CD4-positive, alpha-beta T cell treated with Interleukin-15 for 1 hour (primary cell): ENCODE results near the gene TESMIN.

ENCODE experiments used
- DNase-seq: peaks from one replicate; pipeline ENCODE4 v3.0.0-alpha.2; 2020

The TESMIN gene

DNA sequence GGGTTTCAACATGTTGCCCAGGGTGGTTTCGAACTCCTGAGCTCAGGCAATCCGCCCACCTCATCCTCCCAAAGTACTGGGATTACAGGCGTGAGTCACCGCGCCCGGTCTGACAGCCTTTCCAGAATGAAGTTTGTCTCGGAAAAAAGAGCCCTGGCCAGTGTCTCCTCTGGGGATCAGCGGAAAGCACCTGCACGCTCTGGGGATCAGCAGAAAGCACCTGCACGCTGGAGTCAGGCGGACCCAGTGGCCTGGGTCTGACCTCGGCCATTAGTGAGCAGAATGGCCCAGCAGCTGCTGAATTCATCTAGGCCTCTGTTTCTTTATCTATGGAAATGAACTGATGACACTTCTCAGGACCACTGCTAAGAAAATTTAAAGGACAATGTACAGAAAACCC, 10.5 kb upstream of the TESMIN start:
- DNase-seq, result no peak

DNA sequence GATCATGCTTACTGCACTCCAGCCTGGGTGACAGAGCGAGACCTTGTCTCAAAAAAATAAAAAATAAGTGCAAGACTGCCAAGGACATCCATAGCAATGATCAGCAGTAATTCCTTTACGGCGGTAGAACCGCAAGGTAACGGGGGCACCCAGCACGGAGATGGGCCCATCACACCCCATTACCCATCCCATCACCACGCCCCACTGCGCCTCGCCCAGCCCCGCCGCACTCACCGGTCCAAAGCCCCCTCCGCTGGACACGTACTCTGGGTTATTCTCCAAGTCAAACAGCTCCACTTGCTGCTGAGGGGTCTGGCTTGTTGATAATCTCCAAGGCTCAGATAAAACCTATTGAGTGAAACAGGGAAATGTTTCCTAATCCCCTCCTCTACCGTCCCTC, 8.7 kb upstream of the TESMIN start:
- no peak for DNase-seq

DNA sequence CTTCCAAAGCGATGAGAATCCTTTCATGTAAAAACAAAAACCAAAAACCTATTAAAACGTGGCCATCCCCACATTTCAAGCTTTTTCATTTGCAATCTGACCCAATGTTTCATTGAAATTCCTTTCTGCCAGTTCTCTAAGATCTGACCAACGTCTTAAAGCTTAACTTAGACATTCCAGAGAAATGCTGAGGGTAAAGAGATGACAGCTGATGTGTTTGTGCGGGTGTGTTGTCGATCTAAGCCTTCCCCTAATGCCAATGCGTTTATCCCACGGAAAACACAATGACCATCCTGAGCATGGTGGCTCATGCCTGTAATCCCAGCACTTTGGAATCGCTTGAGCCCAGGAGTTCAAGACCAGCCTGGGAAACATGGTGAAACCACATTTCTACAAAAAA, 6.4 kb upstream of the TESMIN start:
- DNase-seq, result no peak

DNA sequence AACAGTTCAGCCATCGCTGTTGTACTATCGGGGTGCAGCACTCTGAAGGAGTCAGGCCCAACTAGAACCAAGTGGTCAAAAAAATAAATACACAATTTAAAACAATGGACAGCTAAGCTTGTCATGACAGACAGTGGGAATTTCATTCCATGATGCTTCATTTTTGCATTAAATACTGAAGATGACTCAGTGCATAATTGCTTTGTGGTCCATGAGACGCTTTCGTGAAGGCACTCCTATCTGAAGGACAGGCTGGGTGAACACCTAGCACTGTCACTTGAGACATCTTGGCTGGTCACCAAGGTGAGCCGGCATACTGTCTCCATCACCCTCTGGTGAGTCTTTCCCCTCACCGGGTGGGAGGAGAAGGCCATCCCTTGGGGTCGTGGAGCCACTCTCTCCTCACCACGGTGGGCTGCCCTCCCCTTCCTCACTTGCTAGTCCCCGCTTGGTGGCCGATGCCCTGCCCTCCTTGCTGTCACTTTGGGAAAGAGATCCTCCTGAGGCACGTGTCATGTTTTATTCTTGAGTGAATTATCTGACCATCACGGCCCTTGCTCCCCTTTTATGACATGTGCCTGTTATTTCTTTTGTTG, 4.9 kb upstream of the TESMIN start:
- no peak for DNase-seq

DNA sequence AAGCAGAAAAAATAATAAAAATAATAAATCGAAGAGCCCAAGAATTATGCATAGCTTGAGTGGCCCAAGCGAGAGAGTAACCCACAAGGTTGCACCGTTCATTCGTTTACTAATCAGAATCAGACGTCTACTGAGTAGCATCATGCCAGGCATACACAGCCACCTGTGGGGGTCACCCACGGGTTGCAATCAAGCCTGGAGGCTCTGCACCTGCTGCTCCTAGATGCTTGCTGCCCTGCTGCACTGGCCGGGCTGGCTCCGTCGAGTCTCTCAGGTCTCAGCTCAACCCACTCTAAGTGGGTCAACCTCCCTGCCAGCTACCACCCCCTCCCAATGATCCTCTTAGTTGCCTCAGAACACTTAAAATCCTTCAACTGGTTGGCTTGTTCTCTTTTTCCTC, 2.0 kb upstream of the TESMIN start:
- no peak for DNase-seq

DNA sequence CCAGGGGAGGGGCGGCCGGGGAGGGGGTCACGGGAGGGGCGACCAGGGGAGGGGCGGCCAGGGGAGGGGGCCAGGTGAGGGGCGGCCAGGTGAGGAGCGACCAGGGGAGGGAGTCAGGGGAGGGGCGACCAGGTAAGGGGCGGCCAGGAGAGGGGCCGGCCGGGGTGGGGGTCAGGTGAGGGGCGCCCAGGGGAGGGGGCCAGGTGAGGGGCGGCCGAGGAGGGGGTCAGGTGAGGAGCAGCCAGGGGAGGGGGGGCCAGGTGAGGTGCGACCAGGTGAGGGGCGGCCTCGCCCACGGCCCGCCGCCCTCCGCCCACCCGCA, 355 bp downstream of the TESMIN start:
- no peak for DNase-seq

DNA sequence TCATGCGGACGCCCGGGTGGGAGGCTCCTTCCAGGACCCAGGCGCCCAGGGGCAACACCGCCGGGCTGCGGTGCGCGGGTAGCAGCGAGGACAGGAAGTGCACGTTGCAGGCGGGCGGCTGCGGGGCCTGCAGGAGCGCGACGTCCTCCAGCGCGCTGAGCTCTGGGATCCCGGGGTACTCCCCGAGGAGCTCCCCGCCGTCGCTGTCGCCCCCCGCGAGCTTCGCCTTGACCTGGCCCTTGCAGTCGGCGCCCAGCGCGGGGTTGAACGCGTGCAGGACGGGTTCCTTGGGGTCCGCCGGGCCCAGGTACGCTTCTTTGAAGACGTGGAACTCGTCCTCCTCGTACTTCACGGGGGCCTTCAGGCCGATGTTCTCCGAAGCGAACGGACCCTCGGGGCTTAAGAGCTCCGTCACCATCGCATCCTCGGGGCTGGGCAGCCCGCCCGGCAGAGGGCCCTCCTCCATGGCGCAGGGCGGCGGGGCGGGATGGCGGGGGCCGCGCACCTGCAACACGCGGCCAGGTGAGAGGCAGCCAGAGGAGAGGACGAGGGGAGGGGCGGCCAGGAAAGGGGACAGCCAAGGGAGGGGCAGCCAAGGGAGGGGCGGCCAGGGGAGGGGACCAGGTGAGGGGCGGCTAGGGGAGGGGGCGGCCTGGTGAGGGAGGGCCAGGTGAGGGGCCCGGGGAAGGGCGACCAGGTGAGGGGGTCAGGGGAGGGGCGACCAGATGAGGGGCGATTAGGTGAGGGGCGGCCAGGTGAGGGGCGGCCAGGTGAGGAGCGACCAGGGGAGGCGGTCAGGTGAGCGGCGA, 921 bp downstream of the TESMIN start:
- DNase-seq, result no peak

DNA sequence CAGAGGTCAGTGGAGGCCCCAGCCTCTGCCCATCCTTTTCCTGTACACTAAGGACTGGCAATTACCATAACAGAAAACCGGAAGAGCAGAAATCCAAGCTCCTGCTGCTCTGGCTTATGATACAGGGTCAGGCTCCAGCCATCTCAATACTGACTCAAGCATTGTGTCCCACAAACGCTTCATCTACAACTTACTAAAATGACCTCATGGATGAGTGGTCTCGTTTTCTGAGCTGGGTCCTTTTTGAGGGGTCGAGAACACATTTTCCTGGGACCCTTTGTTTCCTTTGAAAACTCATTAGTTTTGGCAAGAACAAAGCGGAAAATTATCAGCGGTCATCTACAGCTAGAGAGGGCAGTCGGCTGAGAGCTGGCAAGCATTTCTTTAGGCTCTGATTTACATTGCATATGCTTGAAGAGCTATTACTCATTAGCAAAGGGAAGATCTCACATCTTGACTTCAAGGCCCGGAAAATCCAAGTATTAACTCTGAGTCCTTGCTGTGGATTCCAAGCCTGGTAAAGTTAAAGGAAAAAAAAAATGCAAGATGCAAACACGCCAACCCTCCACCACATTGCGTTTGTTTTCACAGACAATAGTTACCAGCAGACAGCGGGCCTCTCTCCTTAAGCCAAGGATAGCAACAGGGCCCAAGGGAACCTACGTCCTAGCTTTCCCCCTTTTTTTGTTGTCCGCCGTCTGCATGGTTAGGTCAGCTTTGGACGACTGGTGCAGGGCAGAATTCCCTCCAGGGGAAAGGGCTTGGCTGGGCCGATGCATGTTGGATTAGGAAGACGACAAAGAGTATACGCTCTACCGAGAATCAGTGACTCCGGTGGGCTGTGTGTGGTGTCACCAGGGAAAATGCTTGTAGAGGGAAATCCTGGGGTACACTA, 1.8 kb downstream of the TESMIN start:
- DNase-seq, result no peak

DNA sequence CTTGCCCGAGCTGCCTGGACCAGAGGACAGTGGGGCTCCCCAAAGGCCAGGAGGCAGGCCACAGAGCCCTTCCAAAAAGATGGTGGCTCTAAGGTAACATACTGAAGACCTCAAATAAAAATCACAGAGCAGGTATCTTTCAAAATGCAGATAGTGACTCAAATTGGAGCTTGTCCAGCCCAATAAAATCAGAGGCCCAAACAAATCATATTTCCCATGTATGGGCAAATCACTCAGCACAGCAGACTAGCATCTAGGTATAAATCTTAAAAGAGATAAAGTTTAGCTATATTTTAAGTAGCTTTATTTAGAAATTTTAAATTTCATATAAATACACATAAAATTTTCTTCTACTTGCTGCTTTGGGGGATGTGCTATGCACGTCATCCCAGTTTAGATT, 3.3 kb downstream of the TESMIN start:
- DNase-seq, result no peak

DNA sequence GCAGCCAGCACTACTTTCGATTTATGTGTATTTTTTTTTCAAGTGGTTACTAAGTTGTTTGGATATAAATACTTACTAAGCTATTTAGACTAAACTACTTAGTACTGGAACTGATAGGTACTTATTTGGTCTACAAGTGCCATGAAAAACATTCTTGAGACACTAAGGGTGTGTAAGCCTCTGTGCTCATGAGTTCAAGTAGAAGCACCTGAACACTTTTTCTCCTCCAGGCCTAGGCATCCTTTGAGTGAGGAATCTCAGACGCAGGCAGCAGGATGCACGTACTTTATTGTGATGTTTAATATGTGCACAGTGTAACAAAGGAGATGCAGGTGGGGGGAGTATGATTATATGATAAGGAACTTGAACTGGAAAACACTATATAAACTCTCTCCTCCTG, 7.8 kb downstream of the TESMIN start:
- DNase-seq, result no peak

DNA sequence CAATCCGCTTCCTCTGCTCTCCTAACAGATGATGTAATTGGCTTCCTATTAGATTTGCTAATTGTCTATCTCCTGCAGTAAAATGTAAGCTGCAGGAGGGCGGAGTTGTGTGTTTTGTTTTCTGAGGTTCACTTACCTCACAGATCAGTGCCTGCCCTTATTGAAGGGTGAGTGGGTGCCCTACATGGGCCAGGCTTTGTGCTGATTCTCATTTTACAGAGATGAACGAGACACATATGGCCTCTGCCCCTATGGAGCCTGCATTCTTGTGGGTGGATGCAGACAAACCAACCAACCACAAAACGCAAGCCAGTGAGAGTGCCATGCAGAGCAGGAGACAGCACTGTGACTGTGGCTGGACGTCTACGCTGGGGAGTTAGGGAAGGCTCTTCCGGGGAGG, 9.9 kb downstream of the TESMIN start:
- DNase-seq, result no peak

DNA sequence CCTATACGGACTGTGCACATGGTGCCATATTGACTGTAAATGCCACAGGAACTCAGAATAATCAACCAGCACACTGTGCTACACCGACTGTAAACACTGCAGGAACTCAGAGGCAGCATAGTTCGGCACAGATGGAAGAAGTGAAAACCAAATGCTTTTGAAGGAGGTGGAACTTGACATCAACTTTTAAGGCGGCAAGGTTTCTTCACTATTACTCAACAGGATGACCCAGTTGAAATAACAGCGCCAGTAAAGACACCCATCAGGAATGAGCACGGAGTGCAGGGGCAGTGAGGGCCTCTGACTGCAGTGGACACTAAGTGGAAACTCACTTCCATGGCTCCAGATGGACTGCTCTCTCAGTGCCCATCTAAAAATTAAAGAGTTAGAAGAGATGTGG, 15.7 kb downstream of the TESMIN start:
- DNase-seq, result no peak

DNA sequence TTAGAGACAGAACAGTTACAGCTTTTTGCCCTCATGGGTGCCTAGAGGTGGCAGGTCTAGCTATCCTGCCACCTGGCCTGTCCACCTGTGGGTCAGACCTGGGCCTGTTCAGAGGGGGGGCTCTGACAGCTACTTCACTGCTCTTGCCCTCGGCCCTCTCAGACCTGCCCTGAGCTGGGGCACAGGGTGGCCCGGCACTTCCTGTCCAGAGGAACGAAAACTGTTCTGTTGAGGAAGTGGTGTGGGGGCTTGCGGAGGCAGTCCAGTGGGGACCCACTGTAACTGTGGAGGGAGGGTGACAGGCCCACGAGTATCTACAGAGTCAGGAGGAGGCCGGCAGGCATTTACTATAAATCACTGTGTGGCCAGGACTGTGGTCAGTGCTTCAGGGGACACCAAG, 16.2 kb downstream of the TESMIN start:
- no peak for DNase-seq

DNA sequence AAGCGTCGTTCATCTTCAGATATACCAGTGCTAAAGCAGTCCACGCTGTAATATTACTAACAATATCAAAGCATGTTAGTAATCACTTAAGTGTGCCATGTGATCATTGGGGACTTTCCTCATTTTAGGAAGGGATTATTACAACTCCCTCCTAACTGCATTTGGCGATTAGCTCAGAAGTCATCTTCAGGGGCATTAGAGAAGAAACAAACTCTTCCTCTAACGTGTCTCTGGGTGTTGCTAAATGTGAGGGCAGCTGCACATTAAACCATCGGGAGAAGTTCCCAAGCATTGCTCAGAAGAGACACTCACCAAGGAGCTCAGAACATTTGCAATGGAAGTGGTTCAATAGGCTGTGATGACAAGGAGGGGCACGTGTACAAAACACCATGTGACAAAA, 17.2 kb downstream of the TESMIN start:
- no peak for DNase-seq

DNA sequence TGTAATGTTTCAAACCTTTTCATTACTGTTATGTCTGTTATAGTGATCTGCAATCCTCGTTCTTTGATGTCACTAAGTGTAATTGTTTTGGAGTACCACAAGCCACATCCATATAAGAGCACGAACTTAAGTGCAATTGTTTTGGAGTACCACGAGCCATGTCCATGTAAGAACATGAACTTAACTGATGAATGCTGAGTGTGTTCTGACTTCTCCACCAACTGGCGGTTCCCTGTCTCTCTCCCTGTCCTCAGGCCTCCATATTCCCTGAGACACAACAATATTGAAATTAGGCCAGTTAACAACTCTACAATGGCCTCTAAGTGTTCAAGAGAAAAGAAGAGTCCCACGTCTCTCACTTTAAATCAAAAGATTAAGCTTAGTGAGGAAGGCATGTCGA, 23.5 kb downstream of the TESMIN start:
- no peak for DNase-seq

DNA sequence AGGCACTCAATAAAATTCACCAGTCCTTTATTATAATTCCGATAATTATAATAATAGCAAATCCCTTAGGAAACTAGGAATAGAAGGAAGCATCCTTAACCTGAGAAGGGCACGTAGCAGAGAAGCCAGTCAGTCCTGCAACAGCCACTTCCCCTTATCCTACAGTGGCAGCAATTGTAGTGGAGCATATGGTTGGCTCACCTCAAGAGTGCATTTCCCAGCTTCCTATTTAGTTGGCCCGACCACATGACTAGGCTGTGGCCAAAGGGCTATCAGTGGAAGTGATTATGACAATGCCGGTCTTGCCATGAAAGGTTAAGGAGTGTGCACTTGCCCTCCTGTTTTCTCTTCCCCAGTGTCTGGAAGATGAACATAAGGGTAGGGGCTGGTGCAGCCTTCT, 27.0 kb downstream of the TESMIN start:
- DNase-seq, result no peak

DNA sequence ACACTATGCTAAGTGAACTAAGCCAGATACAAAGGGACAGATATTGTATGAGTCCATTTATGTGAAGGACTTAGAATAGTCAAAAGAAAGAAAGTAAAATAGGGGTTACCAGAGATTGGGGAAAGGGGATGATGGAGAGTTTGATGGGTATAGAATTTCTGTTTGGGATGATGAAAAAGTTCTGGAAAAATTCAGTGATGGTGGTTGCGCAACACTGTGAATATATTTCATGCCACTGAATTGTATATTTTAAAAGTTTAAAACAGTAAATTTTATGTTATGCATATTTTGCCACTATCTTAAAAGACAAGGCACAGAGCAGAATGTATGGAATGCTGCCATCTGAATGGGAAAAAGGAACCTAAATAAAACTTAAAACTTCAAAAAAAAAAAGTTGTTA, 29.2 kb downstream of the TESMIN start:
- no peak for DNase-seq

DNA sequence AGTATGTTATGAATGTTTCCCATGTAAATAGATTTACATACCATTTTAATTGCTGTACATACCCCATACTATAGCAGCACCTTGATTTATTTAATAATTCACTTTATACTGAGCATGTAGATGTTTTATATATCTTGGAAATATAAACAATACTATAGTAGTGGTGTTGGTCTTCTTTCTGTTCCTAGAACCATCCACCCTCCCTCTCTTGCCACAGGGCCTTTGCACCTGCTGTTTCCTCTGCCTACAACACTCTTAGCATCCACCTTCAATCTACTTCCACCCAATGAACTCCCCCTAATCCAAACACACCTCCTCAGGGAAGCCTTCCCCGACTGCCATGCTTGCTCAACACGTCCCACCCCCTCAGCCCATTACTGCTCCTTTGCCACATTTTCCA, 30.2 kb downstream of the TESMIN start:
- DNase-seq, result no peak

DNA sequence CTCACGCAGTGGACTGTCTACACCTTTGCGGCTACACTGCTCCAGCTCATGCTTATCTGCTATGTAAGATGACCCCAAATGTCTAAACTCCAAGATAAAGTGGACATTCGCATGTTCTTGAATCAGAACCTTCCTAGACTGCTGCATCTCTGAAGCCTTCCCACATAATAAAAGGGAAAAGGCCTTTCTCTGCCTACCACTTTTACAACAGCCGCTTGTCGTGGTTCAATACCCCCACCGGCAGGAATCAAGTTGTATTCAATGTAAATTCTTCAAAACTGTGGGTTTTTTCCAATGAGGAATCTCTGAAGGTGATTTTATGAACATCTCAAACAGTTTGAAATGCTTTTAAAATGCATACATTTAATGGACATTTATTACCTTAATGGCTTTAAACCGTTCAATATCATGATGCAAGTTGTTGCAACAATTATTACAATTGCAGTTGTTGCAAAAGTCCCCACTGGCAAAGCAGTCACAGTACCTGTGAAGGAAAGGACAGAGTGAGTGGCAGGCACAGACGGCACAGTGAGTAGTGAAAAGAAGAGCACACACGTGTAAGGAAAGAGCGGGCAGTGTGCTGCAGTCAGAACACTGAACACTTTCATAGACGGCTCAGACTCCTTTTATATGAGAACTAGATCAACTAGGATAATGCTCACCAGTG, 35.7 kb downstream of the TESMIN start:
- DNase-seq, result no peak

DNA sequence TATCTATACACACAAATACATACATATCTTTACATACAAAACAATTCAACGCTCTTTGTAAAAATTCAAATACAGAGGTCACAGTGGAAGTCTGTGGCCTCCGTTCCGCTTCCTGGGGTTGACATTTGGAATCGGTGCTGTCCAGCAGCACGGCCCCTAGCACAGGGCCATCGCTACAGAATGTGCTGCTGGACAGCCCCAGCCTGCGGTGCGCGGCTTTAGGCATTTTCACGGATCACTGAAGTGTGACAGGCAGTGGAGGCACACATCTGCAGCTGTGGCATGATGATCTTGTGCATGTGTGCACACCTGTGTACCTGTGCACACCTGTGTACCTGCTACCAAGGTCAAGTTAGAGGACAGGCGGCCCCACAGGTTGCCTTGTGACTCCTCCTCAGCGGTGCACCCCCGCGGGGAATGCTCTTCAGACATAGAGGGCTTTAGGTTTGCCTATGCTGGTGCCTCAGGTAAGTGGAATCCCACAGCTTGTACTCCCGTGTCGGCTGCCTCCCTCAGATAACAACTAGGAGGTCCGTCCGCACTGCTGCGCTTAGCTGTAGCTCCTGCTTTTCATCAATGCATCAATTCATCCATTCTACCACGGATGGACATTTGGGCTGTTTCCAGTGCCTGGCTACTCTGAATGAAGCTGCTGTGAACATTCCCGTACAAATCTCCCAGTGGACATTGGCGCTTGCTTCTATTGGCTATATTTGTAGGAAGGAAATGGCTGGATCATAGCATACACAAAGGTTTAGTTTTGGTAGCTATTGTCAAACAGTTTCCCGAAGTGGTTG, 37.1 kb downstream of the TESMIN start:
- DNase-seq, result no peak

DNA sequence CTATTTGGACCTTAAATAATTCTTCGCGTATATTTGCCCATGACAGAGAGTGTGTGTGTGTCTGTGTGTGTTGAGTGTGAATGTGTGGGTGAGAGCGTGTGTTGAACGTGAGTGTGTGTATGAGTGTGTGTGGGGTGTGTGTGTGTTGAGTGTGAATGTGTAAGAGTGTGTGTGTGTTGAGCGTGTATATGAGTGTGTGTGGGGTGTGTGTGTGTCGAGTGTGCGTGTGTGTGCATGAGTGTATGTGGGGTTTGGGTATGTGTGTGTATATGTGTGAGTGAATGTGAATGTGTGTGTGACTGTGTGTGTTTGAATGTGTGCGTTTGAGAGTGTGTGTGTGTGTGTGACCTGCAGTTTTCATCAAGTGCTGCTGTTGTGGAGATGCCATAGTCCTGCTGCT, 40.2 kb downstream of the TESMIN start:
- no peak for DNase-seq

DNA sequence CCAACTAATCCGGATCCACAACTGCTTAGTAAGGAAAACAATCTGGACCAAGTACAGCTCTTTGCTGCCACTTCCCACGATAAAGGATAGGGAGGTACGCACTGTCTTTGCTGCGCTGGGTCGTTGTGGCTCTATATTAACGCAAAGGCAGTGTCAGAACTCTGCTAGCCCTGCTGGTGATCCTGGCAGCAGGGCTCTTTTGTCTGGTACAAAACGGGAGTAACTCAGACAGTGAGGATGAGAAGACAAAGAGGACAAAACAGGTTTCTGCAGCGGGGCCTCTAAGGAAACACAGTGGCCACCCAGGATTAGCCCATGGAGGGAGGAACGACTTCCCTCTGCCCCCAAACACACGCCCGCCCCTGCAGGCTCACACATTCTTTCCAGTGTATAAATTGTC, 40.9 kb downstream of the TESMIN start:
- no peak for DNase-seq

DNA sequence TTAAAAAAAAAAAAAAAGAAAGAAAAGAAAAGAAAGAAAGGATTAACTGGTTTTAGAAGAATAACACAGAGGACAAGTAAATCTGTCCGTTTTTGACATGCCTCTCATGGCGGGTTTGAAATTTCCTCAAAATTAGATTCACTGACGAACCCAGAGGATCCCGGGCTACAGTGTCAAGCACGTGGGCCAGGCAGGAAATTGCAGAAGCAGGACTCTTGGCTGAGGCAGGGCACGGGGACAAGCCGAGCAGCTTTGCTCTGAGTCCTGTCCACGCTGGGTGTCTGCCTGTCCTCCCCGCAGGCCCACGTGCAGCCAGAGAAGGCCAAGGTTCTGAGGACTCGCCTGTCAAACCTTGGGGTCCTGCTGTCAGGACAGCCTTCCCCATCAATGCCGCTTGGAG, 42.3 kb downstream of the TESMIN start:
- DNase-seq, result no peak
